GM10847 (cell line): ENCODE results near the gene SCGB3A2.

Experiments
- POLR2A ChIP-seq: IDR thresholded peaks from 2 replicates; pipeline ENCODE4 v1.6.1; 2011; ENCODE audit not compliant: insufficient read length; ENCODE audit errors: extremely low read depth

Gene SCGB3A2, protein sequence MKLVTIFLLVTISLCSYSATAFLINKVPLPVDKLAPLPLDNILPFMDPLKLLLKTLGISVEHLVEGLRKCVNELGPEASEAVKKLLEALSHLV

GRCh38 chr5:147878066-147878759 lies at the start of gene SCGB3A2:
TSS of gene SCGB3A2 (plus strand) at chr5:147878711. CDS start at chr5:147878804, 93 bp downstream.
- TF ChIP-seq POLR2A, result no peak

DNA sequence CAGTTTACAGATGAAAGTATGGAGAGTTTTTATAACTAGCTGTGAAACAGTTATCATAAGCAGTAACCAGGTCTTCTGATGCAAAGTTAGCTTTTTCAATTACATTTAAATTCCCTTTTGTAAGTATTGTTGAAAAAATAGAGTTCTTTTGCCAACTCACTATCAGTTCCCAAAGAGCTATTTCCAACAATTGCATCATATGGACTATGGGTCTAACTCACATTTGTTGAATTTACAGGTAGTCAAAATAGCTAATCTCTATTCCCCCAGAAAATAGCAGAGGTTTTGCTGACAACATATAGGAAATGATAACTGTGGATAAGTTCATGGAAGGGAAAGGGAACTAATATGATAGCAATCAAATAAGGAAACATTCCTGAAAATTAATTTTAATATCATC lies 48.5 kb upstream of the SCGB3A2 start:
- TF ChIP-seq POLR2A, result no peak

DNA sequence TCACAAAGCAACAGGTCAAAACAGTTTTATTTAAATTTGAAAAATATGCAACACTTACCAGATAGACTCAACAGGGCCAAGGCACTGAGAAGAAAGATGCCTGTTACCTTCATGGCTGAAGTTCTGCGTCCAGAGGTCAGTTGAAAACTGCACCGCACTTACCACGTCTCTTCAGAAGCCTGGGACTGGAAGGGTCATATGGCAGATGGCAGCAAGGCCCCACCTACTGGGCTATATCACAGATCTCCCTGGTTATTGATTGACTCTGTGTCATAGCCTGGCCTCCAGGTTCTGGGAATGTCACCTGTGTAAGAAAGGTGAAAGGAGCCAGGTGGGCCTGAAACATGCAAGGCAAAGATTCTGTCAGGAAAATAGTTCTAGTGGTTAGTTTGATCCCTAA lies 47.0 kb upstream of the SCGB3A2 start, which contains the start of gene SPINK1:
Gene SPINK1, minus strand, starts transcription at position 207 of the 400 bp plus-strand sequence. Its CDS starts 94 bp downstream, at position 113.
- no peak for TF ChIP-seq POLR2A

GRCh38 chr5:147832541-147832940 lies 46.0 kb upstream of the SCGB3A2 start:
- TF ChIP-seq POLR2A, result no peak

GRCh38 chr5:147835386-147835798 lies 43.1 kb upstream of the SCGB3A2 start:
- no peak for TF ChIP-seq POLR2A

GRCh38 chr5:147836439-147836838 lies 42.1 kb upstream of the SCGB3A2 start:
- no peak for TF ChIP-seq POLR2A

DNA sequence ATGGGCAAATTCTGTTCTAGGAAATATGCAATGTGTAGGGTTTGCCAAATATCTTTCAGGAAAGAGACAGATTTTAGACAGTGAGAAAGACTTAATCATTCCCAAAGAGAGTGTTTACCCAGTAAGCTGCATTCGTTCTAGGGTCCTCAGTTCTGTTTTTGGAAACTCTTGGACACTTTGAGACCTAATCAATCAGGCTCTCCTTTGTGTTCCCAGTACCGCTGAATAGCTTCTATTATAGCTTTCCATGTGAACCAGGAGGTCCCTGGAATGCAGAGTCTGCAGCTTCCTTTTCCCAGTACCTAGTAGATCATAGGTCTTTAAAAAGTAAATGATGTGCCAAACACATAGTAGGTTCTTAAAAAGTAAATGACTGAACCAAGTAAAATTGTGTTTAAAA lies 35.6 kb upstream of the SCGB3A2 start:
- no peak for TF ChIP-seq POLR2A

DNA sequence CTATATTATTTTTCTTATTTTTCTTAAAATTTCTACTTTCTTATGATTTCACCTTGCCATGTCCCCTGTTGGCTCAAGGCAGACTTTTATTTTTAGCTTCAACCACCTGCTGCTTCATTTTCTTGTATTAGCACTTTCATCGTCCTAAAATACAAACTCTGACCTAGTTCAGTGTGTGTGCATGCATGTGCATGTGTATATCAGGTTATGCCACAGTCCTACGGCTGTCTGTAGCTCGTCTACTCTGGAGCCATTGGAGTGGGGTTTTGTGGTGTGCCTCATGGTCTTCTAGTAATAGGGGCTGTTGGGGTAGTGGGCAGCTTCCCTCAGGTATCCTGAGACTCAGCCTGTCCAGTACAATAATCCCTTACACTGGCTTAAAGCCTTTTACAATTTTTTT lies 33.7 kb upstream of the SCGB3A2 start:
- no peak for TF ChIP-seq POLR2A

DNA sequence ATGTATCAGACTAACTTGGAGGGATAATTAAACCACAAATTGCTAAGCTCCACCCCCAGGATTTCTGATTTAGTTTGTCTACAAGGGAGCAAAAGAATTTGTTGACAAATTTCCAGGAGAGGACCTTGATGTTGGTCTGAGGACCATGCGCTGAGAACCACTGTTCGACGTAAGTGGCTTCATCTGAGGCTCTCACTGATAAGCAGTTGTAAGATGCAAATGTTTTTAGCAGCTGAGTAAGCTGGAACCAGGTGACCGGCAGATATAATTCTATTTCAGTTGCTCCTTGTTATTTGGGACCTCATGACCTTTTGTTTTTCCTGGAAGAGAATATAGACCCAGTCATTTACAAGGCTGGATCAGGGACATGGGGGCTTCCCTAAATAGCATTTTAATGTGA lies 32.9 kb upstream of the SCGB3A2 start:
- no peak for TF ChIP-seq POLR2A

GRCh38 chr5:147849226-147849625 lies 29.3 kb upstream of the SCGB3A2 start:
- TF ChIP-seq POLR2A, result no peak

DNA sequence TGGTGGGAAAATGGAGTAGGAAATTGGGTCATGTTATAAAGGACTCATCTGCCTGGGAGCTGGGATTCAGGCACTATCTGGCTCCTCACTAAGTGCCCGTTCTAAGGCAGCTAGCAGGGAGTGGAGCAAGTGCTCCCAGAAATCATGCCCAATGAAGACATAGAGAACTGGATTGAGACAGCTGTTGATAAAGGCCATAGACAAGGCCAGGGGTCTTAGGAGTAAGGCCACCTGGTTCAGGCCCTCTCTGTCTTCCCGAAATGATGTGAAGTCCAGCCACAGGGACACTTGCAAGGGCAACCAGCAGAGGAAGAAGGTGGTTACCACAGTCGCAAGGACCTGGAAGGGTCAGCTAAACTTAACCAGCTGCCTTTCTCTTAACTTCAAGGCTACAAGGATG lies 26.9 kb upstream of the SCGB3A2 start:
- TF ChIP-seq POLR2A, result no peak

GRCh38 chr5:147852365-147852764 lies 26.1 kb upstream of the SCGB3A2 start:
- no peak for TF ChIP-seq POLR2A

DNA sequence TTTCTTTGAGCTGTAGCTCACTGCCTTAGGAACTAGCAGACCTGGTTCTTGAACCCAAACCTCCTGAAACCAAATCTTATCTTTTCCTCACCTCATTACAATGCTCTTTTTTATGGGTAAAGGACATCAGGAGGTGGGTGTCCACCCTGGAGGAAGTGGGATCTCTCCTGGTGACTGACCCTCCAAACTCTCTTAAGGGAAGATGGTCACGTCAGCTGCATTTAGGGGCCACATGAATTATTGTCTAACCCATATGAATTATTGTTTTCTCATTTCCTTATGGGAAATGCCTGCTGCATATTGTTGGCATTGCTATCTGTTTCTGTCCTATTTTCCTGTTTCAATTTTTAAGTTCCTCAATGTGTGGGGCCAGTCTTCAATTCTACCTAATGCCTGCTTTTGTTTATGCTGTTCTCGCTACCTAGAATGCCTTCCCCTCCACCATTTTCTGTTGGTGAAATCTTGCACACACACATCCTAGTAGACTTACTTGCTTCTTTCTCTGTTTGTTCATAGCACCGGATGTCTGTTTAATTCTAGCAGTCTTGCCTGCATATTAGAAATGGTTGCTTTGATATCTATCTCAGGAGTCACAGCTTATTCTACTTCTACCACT lies 25.0 kb upstream of the SCGB3A2 start:
- no peak for TF ChIP-seq POLR2A

- no peak for TF ChIP-seq POLR2A
Measured at GRCh38 chr5:147854331-147854730, 24.2 kb upstream of the SCGB3A2 start.

DNA sequence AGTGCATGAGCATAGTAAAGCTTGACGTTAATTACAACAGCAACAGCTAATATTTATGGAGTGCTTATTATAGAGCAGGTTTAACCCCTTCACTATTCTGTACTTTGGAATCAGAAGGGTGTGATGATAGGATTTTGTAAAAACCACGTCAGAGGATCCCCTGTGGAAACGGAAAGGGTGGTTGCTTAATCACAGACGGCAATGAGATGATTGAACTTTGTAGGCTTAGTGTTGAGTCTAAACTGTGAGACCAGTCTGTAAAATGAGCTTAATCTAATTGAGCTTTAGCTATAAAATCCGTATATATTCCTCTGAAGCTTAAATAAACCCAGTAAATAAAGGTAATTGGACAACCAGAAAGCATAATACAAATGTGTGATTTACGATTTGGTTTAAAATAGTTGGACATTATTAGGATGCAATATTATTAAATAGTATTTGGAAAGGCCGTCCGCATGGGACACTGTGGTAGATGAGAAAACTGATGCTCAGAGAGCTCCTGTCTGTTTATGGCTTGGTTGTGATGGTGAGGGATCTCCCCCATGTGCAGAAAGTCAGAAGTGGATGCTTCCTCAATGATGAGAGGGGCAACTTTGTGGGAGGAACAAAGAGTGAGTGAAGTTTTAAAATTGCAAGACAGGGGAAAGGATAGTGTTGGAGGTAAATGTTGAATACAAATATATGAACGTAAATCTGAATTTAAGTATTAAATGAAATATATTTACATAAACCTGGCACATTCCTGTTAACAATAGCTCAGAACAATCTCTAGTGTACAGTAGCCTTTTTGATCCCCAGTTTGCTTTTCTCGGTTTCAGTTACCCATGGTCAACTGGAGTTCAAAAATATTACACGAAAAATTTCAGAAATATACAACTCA lies 23.4 kb upstream of the SCGB3A2 start:
- no peak for TF ChIP-seq POLR2A

- TF ChIP-seq POLR2A, result no peak
Measured at GRCh38 chr5:147855774-147856069, 22.8 kb upstream of the SCGB3A2 start.
